HG02763 (cell line): ENCODE measurements around the gene TMEM132C.

Experiments used
- ATAC-seq: cut with Tn5 transposase; IDR thresholded peaks from one replicate; pipeline ENCODE4 v1.9.1; 2021; ENCODE audit warnings: mild to moderate bottlenecking, moderate library complexity; ENCODE audit not compliant: unreplicated experiment

Gene TMEM132C

GRCh38 chr12:128649902-128650301 is 382.9 kb downstream of the TMEM132C start:
- no peak for ATAC-seq

- no peak for ATAC-seq
These were observed 385.3 kb downstream of the TMEM132C start for GRCh38 chr12:128652136-128652751.

- no peak for ATAC-seq
These were observed 387.5 kb downstream of the TMEM132C start for GRCh38 chr12:128654468-128654867.

GRCh38 chr12:128657378-128657777 is 390.4 kb downstream of the TMEM132C start:
- ATAC-seq, result no peak

GRCh38 chr12:128660532-128661225 is 393.7 kb downstream of the TMEM132C start:
- no peak for ATAC-seq

- ATAC-seq, result no peak
These were observed 394.2 kb downstream of the TMEM132C start for GRCh38 chr12:128661226-128661569.

- no peak for ATAC-seq
These were observed 395.1 kb downstream of the TMEM132C start for GRCh38 chr12:128662101-128662500.

- ATAC-seq, result no peak
These were observed 397.5 kb downstream of the TMEM132C start for GRCh38 chr12:128664501-128664900.

GRCh38 chr12:128667193-128667592 is 400.2 kb downstream of the TMEM132C start:
- no peak for ATAC-seq

- ATAC-seq, result no peak
These were observed 404.6 kb downstream of the TMEM132C start for GRCh38 chr12:128671528-128672042.

GRCh38 chr12:128672428-128672827 is 405.5 kb downstream of the TMEM132C start:
- no peak for ATAC-seq

- ATAC-seq, result no peak
These were observed 405.9 kb downstream of the TMEM132C start for GRCh38 chr12:128672893-128673292.

GRCh38 chr12:128675576-128675975 is 408.6 kb downstream of the TMEM132C start:
- ATAC-seq, result no peak

GRCh38 chr12:128680555-128680954 is 413.6 kb downstream of the TMEM132C start:
- ATAC-seq, result no peak

GRCh38 chr12:128682548-128683275 is 415.7 kb downstream of the TMEM132C start:
- no peak for ATAC-seq

- no peak for ATAC-seq
These were observed 417.4 kb downstream of the TMEM132C start for GRCh38 chr12:128684352-128684751.

GRCh38 chr12:128685903-128686475 is 419.0 kb downstream of the TMEM132C start:
- ATAC-seq, result no peak

- ATAC-seq, result no peak
These were observed 420.9 kb downstream of the TMEM132C start for GRCh38 chr12:128687851-128688250.

- ATAC-seq, result no peak
These were observed 423.7 kb downstream of the TMEM132C start for GRCh38 chr12:128690641-128691040.

GRCh38 chr12:128693115-128693514 is 426.1 kb downstream of the TMEM132C start:
- ATAC-seq, result no peak

- ATAC-seq, result no peak
These were observed 426.8 kb downstream of the TMEM132C start for GRCh38 chr12:128693771-128694170.
